GM12875 (cell line): ENCODE measurements around the gene MSRB1.

ENCODE experiments used
- H3K4me3 ChIP-seq: one replicate; pipeline ENCODE4 v1.5.1; 2011; ENCODE audit warnings: low read depth, low read length, control low read depth
- TF ChIP-seq, protein P1 (sequence below): IDR thresholded peaks from 2 replicates; pipeline ENCODE4 v1.5.1; 2011; ENCODE audit warnings: low read depth, mild to moderate bottlenecking, control low read depth, inconsistent platforms, low read length, moderate library complexity, borderline replicate concordance; ENCODE audit not compliant: insufficient read depth

MSRB1 gene

DNA sequence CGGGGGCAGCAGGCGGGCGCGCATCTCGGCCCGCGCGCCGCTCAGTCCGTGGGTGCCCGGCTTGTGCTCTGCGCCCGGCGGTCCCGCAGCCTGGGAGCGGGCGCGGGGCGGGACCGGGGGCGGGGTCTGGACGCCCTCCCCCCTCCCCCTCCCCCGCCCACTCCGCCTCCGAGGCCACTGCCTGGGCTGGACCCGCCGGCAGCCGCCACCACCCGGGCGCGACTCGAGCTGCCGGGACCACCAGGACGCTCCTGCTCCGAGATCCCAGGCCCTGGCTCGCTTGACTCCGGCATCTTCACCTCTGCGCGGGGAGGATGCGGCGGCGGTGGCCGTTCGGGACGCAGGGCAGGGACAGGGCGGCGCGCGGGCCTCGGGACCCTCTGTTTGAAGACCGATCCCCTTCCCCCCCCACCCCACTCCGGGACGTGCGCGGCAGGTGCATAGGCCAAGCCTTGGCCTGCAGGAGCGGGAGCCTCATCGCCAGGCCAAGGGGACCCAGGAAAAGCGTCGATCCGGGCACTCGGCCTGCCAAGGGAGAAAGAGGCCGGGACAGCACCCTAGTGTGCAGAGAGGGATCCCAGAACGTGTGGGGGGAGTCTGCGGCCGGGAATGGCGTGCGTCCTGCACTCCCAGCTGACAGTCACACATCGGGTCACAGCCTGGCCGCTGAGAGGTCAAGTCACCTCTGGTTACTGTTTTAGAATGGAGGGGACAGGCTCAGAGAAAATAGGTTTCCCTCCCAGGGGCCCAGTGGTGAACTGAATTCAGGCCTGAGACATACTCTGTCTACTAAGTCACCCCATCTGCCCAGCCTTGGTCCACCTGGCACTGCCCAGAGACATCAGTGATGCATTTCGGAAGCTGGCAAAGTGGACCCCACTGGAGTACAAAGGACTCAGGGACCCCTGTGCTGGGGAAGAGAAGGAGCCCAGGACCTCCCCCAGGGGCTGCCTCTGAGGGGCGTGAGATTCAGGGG, 24.4 kb downstream of the MSRB1 start, which contains the start of gene HS3ST6:
HS3ST6 (minus strand) TSS at position 65 of the 976 bp plus-strand sequence. CDS start 92 bp downstream, outside the sequence.
- no peak within 1 kb of the TSS for H3K4me3 ChIP-seq
- TF ChIP-seq, protein P1, sequence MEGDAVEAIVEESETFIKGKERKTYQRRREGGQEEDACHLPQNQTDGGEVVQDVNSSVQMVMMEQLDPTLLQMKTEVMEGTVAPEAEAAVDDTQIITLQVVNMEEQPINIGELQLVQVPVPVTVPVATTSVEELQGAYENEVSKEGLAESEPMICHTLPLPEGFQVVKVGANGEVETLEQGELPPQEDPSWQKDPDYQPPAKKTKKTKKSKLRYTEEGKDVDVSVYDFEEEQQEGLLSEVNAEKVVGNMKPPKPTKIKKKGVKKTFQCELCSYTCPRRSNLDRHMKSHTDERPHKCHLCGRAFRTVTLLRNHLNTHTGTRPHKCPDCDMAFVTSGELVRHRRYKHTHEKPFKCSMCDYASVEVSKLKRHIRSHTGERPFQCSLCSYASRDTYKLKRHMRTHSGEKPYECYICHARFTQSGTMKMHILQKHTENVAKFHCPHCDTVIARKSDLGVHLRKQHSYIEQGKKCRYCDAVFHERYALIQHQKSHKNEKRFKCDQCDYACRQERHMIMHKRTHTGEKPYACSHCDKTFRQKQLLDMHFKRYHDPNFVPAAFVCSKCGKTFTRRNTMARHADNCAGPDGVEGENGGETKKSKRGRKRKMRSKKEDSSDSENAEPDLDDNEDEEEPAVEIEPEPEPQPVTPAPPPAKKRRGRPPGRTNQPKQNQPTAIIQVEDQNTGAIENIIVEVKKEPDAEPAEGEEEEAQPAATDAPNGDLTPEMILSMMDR: no peak

DNA sequence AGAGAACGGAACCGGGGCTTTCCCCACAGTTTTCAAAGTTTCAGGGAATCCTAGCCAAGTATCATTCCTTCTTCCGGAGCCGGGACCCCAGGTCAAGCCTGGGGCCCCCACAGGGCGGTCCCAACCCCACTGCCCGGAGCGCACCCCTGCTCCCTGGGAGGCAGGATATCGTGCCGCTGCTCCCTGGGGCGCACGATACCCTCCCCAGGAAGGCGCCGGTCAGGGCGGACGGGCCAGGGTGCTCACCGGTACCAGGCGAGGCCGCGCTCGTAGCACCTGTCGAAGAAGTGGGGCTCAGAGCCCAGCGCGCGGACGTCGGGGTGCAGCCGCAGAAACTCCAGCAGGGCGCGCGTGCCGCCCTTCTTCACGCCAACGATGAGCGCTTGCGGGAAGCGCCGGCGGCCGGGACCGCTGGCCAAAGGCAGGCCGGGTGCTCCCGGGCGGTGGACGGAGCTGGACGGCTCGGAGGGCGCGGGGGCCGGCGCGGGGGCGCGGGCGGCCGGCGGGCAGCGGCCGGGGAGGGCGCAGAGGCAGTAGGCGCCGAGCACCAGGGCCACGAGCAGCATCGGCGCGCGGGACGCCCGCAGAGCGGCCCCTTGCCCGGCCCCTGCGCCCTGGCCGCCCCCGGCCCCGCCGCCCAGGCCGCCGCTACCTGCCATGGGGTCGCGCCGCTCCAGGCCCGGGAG, 25.2 kb downstream of the MSRB1 start:
- no peak overlapping the region for H3K4me3 ChIP-seq
- TF ChIP-seq, protein P1: no peak

DNA sequence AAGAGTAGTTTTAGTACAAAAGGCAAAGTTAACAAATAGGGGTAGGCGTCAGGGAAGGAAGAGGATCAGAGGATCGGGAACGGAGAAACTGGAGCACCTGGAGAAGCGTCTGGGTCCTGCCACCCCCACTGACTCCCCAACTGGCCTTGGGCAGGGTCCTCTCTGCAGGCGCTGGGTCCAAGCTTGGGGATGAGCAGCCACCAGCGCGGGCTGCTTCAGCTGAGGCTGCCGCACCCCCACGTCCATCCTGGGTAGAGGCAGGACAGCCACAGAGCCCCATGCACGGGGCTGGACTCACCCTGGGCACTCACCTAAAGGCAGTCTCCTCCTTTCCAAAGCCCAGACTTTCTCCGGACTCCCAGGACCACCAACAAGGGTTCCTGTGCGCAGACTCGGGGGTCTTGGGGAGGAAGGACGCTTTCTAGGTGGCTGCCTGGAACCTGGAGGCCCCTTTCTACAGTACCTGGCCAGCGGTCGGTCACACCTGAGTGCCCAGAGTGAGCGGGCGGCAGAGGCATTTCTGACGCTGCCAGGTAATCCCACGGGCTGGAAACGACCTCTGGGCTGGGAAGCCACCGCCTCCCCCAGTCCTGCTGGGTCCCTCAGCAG, 25.8 kb downstream of the MSRB1 start:
- no peak overlapping the region for H3K4me3 ChIP-seq

DNA sequence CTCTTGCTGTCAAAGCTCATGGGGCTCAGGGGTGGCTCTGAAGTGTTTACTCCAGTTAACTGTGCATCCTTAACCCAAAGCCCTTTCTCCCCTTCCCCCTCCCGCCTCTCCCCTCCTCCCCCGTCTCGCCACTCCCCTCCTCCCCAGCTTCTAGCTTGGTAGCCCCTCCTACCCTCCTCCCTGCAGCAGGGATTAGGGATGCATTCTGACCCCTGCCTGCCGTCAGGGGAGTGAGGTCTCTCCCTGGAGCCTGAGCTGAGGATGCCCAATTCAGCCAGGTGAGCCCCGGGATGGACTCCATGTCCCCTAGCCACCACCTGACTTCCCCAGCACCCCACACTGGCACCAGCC, 26.4 kb downstream of the MSRB1 start:
- TF ChIP-seq, protein P1: no peak
- no peak overlapping the region for H3K4me3 ChIP-seq

More for the DNA sequence above, 25.8 kb downstream of the MSRB1 start:
- TF ChIP-seq, protein P1: no peak

DNA sequence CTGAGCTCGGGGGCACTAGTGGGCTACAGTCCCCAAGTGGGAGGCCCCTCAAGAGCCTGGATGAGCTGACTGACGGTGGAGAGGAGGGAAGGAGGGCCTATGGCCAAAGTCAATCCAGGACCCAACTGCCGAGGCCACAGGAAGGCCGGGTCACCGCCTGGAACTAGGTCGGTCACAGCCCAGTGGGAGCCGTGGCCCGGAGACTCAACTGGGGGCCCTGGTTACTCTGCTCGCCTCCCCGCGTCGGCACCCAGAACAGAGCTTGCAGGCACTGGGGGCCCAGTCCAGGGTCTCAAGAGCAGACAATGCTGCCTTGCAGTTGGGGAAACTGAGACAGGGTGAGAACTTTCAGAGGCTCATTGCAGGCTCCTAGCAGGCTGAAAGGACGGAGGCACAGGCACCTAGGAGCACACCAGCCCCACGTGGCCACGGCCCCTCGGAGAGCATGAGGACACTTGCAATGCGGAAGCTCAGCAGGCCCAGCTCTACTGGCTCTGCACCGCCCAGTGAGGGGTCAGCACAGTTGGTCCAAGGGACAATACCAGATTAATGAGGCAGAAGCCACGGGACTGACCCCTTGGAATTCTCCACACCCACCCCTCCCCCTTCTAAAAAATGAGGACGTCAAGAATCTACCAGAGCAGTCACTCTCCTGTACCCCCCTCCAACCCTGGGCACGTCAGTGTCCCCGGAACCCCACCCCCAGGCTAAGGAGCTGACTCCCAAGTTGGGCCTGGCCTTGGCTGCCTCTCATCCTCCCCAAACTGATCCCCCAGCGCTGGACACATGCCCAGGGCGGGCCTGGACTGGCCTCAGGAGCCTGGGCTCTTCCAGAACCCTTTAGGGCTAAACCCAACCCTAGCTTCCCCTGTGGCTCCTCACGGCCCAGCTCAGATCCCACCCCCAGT, 27.0 kb downstream of the MSRB1 start:
- H3K4me3 ChIP-seq: no peak overlapping the region
- TF ChIP-seq, protein P1: no peak

DNA sequence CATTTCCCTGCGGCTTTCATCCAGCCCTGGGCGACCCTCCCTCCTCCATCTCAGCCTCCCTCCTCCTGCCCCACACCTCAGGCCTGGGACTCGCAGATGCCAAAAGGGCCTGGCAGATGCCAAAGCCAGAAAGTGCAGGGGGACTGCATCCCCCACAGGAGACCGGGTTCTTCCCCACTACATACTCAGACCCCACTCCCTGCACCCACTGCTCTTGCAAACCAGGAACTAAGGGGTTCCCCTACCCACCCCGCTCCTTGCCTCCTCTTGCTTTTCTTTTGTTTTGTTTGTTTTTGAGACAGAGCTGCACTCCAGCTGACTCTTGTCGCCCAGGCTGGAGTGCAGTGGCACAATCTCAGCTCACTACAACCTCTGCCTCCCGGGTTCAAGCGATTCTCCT, 28.0 kb downstream of the MSRB1 start:
- TF ChIP-seq, protein P1: no peak
- H3K4me3 ChIP-seq: no peak overlapping the region
